ENCODE data around the gene FAM149B1. TPM values are rescaled to one million over a fixed set of nuclear protein-coding genes. Genes with fewer than 3 reads are reported as not detected.
A peak's percentile ranks its signal among the peaks of the same experiment; 100 is the strongest.

Gene FAM149B1
- polyA plus RNA-seq, 4 donors, result 13.2 to 30.8 (median 16.8) TPM

DNA sequence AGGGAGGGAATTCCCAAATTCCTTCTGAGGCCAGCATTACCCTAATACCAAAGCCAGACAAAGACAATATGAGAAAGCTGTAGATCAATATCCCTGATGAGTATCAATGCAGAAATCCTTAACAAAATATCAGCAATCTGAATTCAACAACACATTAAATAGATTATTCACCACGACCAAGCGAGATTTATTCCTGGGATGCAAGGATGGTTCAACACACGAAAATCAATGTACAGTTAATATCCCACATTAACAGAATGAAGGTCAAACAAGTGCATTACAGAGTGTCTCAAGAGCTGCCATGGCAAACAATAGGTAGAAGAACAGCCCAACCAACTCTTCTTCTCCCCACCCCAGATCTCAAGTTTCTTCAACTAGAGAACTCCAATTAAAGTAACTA lies 6.3 kb upstream of the FAM149B1 start:
- no peaks in the 10 kb centered on the region for H3K9me3 ChIP-seq (ENCODE audit: control insufficient read depth in 2 of 2, insufficient read depth in 1 of 2, low read depth in 1 of 2, low read length in 1 of 2)
- H3K4me3 ChIP-seq (ENCODE audit: low read depth in 1 of 3, low read length in 3 of 3), result no peak overlapping the region
- peaks cover 0 to 18% (median 7%) of the 10 kb centered on the region in 3 donors for H3K36me3 ChIP-seq (ENCODE audit: control insufficient read depth in 3 of 3, insufficient read depth in 2 of 3, low read depth in 1 of 3, low read length in 3 of 3)
- no peaks in the 10 kb centered on the region for H3K27me3 ChIP-seq (ENCODE audit: control insufficient read depth in 3 of 3, insufficient read depth in 3 of 3, low read length in 3 of 3)
- FAIRE-seq (no peak), DNase-seq (no peak)
- H3K27ac ChIP-seq (ENCODE audit: low read depth in 1 of 3, low read length in 2 of 3), result no peak overlapping the region
- 95 to 98% (median 95%) methylated on average over 3 of the region's 3 CpGs for WGBS, 3 donors
- H3K4me1 ChIP-seq (ENCODE audit: control insufficient read depth in 3 of 3, insufficient read depth in 2 of 3, low read depth in 1 of 3, low read length in 2 of 3), result no peaks in the 10 kb centered on the region

DNA sequence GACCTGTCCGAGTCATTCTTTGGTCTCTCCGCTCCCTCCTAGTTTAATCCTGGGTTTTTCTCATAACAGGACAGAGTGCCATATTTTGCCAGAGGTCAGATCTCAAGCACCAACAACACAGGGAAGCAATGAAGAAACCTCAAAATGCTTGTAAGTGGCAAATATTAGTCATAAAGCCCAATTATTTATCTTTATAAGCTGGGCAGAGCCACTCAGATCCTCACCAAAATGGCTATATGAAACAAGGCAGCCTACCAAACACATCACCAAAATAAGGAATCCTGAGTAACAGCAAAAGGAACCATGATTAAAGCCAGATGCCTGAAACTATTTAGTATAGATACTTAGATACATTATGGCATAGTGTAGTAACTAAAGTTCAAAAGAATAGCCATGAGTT lies 4.8 kb upstream of the FAM149B1 start:
- DNase-seq, result no peak
- H3K9me3 ChIP-seq (ENCODE audit: control insufficient read depth in 2 of 2, insufficient read depth in 1 of 2, low read depth in 1 of 2, low read length in 1 of 2), result no peaks in the 10 kb centered on the region
- H3K4me3 ChIP-seq (ENCODE audit: low read depth in 1 of 3, low read length in 3 of 3), result no peak overlapping the region
- H3K4me1 ChIP-seq (ENCODE audit: control insufficient read depth in 3 of 3, insufficient read depth in 2 of 3, low read depth in 1 of 3, low read length in 2 of 3), result no peaks in the 10 kb centered on the region
- H3K27me3 ChIP-seq (ENCODE audit: control insufficient read depth in 3 of 3, insufficient read depth in 3 of 3, low read length in 3 of 3), result no peaks in the 10 kb centered on the region
- WGBS, 3 donors, result 99 to 100% (median 100%) methylated on average over 2 of the region's 2 CpGs
- FAIRE-seq, result no peak
- H3K36me3 ChIP-seq (ENCODE audit: control insufficient read depth in 3 of 3, insufficient read depth in 2 of 3, low read depth in 1 of 3, low read length in 3 of 3), result peaks cover 0 to 15% (median 7%) of the 10 kb centered on the region in 3 donors
- no peak overlapping the region for H3K27ac ChIP-seq (ENCODE audit: low read depth in 1 of 3, low read length in 2 of 3)

DNA sequence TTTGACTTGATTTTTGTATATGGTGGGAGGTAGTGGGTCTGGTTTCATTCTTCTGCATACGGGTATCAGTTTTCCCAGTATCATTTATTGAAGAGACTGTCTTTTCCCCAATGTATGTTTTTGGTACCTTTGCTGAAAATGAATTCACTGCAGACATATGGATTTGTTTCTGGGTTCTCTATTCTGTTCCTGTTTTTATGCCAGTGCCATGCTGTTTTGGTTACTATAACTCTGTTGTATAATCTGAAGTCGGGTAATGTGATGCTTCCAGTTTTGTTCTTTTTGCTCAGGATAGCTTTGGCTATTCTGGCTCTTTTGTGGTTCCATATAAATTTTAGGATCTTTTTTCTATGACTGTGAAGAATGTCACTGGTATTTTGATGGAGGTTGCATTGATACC lies 947 bp upstream of the FAM149B1 start:
- 82 to 86% (median 84%) methylated on average over 2 of the region's 2 CpGs for WGBS, 3 donors
- Histone ChIP-seq H3K27ac (ENCODE audit: low read depth in 1 of 3, low read length in 2 of 3) (peak overlapping the region in 1 of 3 donors; percentile 99), H3K27me3 (ENCODE audit: control insufficient read depth in 3 of 3, insufficient read depth in 3 of 3, low read length in 3 of 3) (no peaks in the 10 kb centered on the region), H3K36me3 (ENCODE audit: control insufficient read depth in 3 of 3, insufficient read depth in 2 of 3, low read depth in 1 of 3, low read length in 3 of 3) (peaks cover 0 to 6% (median 6%) of the 10 kb centered on the region in 3 donors), H3K9me3 (ENCODE audit: control insufficient read depth in 2 of 2, insufficient read depth in 1 of 2, low read depth in 1 of 2, low read length in 1 of 2) (no peaks in the 10 kb centered on the region), H3K4me1 (ENCODE audit: control insufficient read depth in 3 of 3, insufficient read depth in 2 of 3, low read depth in 1 of 3, low read length in 2 of 3) (no peaks in the 10 kb centered on the region), H3K4me3 (ENCODE audit: low read depth in 1 of 3, low read length in 3 of 3) (peak overlapping the region in 2 of 3 donors; percentile 60 to 99)
- DNase-seq (no peak), FAIRE-seq (no peak)

DNA sequence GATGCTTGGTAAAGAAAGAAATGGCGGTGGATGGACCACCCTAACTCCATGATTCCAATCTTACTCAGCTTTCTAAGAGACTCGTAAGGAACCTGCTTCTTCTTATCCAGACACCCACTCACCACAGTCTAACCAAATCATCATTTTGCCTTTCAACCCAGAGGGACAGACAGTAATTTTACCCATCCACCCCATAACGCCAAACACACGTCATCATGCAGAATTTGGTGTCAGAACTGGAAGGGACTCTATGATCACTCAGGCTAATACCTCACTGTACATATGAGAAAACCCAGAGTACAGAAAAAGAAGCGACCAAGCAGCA lies 499 bp upstream of the FAM149B1 start:
- Histone ChIP-seq H3K4me1 (ENCODE audit: control insufficient read depth in 3 of 3, insufficient read depth in 2 of 3, low read depth in 1 of 3, low read length in 2 of 3) (no peaks in the 10 kb centered on the region), H3K4me3 (ENCODE audit: low read depth in 1 of 3, low read length in 3 of 3) (peak overlapping the region; percentile 60 to 99 (median 79)), H3K36me3 (ENCODE audit: control insufficient read depth in 3 of 3, insufficient read depth in 2 of 3, low read depth in 1 of 3, low read length in 3 of 3) (peaks cover 0 to 6% (median 4%) of the 10 kb centered on the region in 3 donors), H3K27ac (ENCODE audit: low read depth in 1 of 3, low read length in 2 of 3) (peak overlapping the region; percentile 80 to 99 (median 98)), H3K9me3 (ENCODE audit: control insufficient read depth in 2 of 2, insufficient read depth in 1 of 2, low read depth in 1 of 2, low read length in 1 of 2) (no peaks in the 10 kb centered on the region), H3K27me3 (ENCODE audit: control insufficient read depth in 3 of 3, insufficient read depth in 3 of 3, low read length in 3 of 3) (no peaks in the 10 kb centered on the region)
- FAIRE-seq, result no peak
- WGBS, 3 donors, result 3 to 9% (median 5%) methylated on average over 5 of the region's 5 CpGs
- DNase-seq, result no peak

GRCh38 chr10:73168465-73168803 lies 515 bp downstream of the FAM149B1 start:
- H3K27ac ChIP-seq (ENCODE audit: low read depth in 1 of 3, low read length in 2 of 3), result peak overlapping the region; percentile 80 to 99 (median 98)
- H3K36me3 ChIP-seq (ENCODE audit: control insufficient read depth in 3 of 3, insufficient read depth in 2 of 3, low read depth in 1 of 3, low read length in 3 of 3), result peaks cover 0 to 2% (median 0%) of the 10 kb centered on the region in 3 donors
- H3K4me3 ChIP-seq (ENCODE audit: low read depth in 1 of 3, low read length in 3 of 3), result peak overlapping the region; percentile 60 to 99 (median 79)
- H3K27me3 ChIP-seq (ENCODE audit: control insufficient read depth in 3 of 3, insufficient read depth in 3 of 3, low read length in 3 of 3), result no peaks in the 10 kb centered on the region
- WGBS, 3 donors, result 0% methylated on average over 6 of the region's 6 CpGs
- H3K4me1 ChIP-seq (ENCODE audit: control insufficient read depth in 3 of 3, insufficient read depth in 2 of 3, low read depth in 1 of 3, low read length in 2 of 3), result no peaks in the 10 kb centered on the region
- no peaks in the 10 kb centered on the region for H3K9me3 ChIP-seq (ENCODE audit: control insufficient read depth in 2 of 2, insufficient read depth in 1 of 2, low read depth in 1 of 2, low read length in 1 of 2)
- FAIRE-seq (no peak), DNase-seq (no peak)

- no peak overlapping the region for H3K4me3 ChIP-seq (ENCODE audit: low read depth in 1 of 3, low read length in 3 of 3)
Measured at GRCh38 chr10:73169320-73169719, 1.4 kb downstream of the FAM149B1 start.

DNA sequence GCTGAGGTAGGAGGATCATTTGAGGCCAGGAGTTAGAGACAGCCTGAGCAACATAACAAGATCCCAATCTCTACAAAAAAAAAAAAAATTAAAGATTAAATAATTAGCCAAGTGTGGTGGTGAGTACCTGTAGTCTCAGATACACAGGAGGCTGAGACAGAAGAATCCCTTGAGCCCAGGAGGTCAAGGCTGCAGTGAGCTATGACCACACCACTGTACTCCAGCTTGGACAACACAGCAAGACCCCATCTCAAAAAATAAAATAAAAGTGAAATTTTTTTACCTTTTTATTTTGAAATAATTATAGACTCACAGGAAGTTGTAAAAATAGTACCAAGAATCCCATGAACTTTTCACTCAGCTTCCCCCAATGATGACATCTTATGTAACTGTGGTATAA lies 4.9 kb downstream of the FAM149B1 start:
- no peaks in the 10 kb centered on the region for H3K9me3 ChIP-seq (ENCODE audit: control insufficient read depth in 2 of 2, insufficient read depth in 1 of 2, low read depth in 1 of 2, low read length in 1 of 2)
- FAIRE-seq (no peak), DNase-seq (no peak)
- H3K36me3 ChIP-seq (ENCODE audit: control insufficient read depth in 3 of 3, insufficient read depth in 2 of 3, low read depth in 1 of 3, low read length in 3 of 3), result peaks cover 2 to 16% (median 5%) of the 10 kb centered on the region in 3 donors
- H3K27ac ChIP-seq (ENCODE audit: low read depth in 1 of 3, low read length in 2 of 3), result no peak overlapping the region
- no peak overlapping the region for H3K4me3 ChIP-seq (ENCODE audit: low read depth in 1 of 3, low read length in 3 of 3)
- no peaks in the 10 kb centered on the region for H3K27me3 ChIP-seq (ENCODE audit: control insufficient read depth in 3 of 3, insufficient read depth in 3 of 3, low read length in 3 of 3)
- no peaks in the 10 kb centered on the region for H3K4me1 ChIP-seq (ENCODE audit: control insufficient read depth in 3 of 3, insufficient read depth in 2 of 3, low read depth in 1 of 3, low read length in 2 of 3)

More at GRCh38 chr10:73169320-73169719, 1.4 kb downstream of the FAM149B1 start:
- DNase-seq (no peak), FAIRE-seq (no peak)
- H3K9me3 ChIP-seq (ENCODE audit: control insufficient read depth in 2 of 2, insufficient read depth in 1 of 2, low read depth in 1 of 2, low read length in 1 of 2), result no peaks in the 10 kb centered on the region
- H3K36me3 ChIP-seq (ENCODE audit: control insufficient read depth in 3 of 3, insufficient read depth in 2 of 3, low read depth in 1 of 3, low read length in 3 of 3), result peaks cover 0 to 2% (median 0%) of the 10 kb centered on the region in 3 donors
- no peaks in the 10 kb centered on the region for H3K4me1 ChIP-seq (ENCODE audit: control insufficient read depth in 3 of 3, insufficient read depth in 2 of 3, low read depth in 1 of 3, low read length in 2 of 3)
- 91 to 96% (median 95%) methylated on average over 3 of the region's 3 CpGs for WGBS, 3 donors
- H3K27me3 ChIP-seq (ENCODE audit: control insufficient read depth in 3 of 3, insufficient read depth in 3 of 3, low read length in 3 of 3), result no peaks in the 10 kb centered on the region
- H3K27ac ChIP-seq (ENCODE audit: low read depth in 1 of 3, low read length in 2 of 3), result no peak overlapping the region

- WGBS, 3 donors, result 94 to 100% (median 96%) methylated on average over 1 of the region's 1 CpG
- Histone ChIP-seq H3K36me3 (ENCODE audit: control insufficient read depth in 3 of 3, insufficient read depth in 2 of 3, low read depth in 1 of 3, low read length in 3 of 3) (peaks cover 2 to 22% (median 5%) of the 10 kb centered on the region in 3 donors), H3K4me1 (ENCODE audit: control insufficient read depth in 3 of 3, insufficient read depth in 2 of 3, low read depth in 1 of 3, low read length in 2 of 3) (no peaks in the 10 kb centered on the region), H3K4me3 (ENCODE audit: low read depth in 1 of 3, low read length in 3 of 3) (no peak overlapping the region), H3K9me3 (ENCODE audit: control insufficient read depth in 2 of 2, insufficient read depth in 1 of 2, low read depth in 1 of 2, low read length in 1 of 2) (no peaks in the 10 kb centered on the region), H3K27me3 (ENCODE audit: control insufficient read depth in 3 of 3, insufficient read depth in 3 of 3, low read length in 3 of 3) (no peaks in the 10 kb centered on the region), H3K27ac (ENCODE audit: low read depth in 1 of 3, low read length in 2 of 3) (no peak overlapping the region)
- no peak for DNase-seq
- no peak for FAIRE-seq
Measured at GRCh38 chr10:73174148-73174925, 6.4 kb downstream of the FAM149B1 start.

DNA sequence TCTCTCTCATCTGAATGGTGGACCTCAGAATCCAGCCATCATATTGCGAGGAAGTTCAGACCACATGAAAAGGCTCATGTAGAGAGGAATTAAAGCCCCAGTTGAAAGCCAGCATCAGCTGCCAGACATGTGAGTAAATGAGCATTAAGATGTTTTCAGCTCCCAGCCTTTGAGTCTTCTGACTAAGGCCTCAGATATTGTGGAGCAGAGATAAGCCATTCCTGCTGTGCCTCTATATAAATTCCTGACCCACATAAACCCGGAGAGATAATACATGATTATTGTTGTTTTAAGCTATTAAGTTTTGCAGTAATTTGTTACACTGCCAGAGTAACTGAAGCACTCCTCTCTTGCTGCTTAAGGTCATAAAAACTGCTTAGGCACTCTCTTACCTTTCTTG lies 14.6 kb downstream of the FAM149B1 start:
- no peaks in the 10 kb centered on the region for H3K27me3 ChIP-seq (ENCODE audit: control insufficient read depth in 3 of 3, insufficient read depth in 3 of 3, low read length in 3 of 3)
- no peak overlapping the region for H3K4me3 ChIP-seq (ENCODE audit: low read depth in 1 of 3, low read length in 3 of 3)
- H3K27ac ChIP-seq (ENCODE audit: low read depth in 1 of 3, low read length in 2 of 3), result peak overlapping the region in 1 of 3 donors; percentile 8
- FAIRE-seq (no peak), DNase-seq (peak in 1 of 2 donors; percentile 39)
- peaks cover 0 to 3% (median 0%) of the 10 kb centered on the region in 3 donors for H3K4me1 ChIP-seq (ENCODE audit: control insufficient read depth in 3 of 3, insufficient read depth in 2 of 3, low read depth in 1 of 3, low read length in 2 of 3)
- no peaks in the 10 kb centered on the region for H3K9me3 ChIP-seq (ENCODE audit: control insufficient read depth in 2 of 2, insufficient read depth in 1 of 2, low read depth in 1 of 2, low read length in 1 of 2)
- H3K36me3 ChIP-seq (ENCODE audit: control insufficient read depth in 3 of 3, insufficient read depth in 2 of 3, low read depth in 1 of 3, low read length in 3 of 3), result peaks cover 2 to 15% (median 2%) of the 10 kb centered on the region in 3 donors
- WGBS, 3 donors, result 64 to 76% (median 69%) methylated on average over 2 of the region's 2 CpGs
